Endothelial cell (in vitro differentiated cells): ENCODE measurements around the gene PTTG1. TPM values are rescaled to one million over a fixed set of nuclear protein-coding genes. Genes with fewer than 3 reads are reported as not detected.
A peak's percentile ranks its signal among the peaks of the same experiment; 100 is the strongest.

Experiments
- DNase-seq: peaks from one replicate; pipeline ENCODE4 v3.0.0; 2021; ENCODE audit warnings: low spot score
- H3K27ac Mint-ChIP-seq: one replicate; pipeline ENCODE4 v1.8.0; 2021; ENCODE audit warnings: mixed read lengths, inconsistent platforms; ENCODE audit not compliant: unreplicated experiment
- H3K27me3 Mint-ChIP-seq: one replicate; pipeline ENCODE4 v1.8.0; 2021; ENCODE audit warnings: mild to moderate bottlenecking, moderate library complexity, mixed read lengths, inconsistent platforms; ENCODE audit not compliant: unreplicated experiment
- H3K36me3 Mint-ChIP-seq: one replicate; pipeline ENCODE4 v1.8.0; 2021; ENCODE audit warnings: mild to moderate bottlenecking, low read depth, mixed read lengths, inconsistent platforms; ENCODE audit not compliant: unreplicated experiment
- H3K4me1 Mint-ChIP-seq: one replicate; pipeline ENCODE4 v1.8.0; 2021; ENCODE audit warnings: mild to moderate bottlenecking, mixed read lengths, inconsistent platforms; ENCODE audit not compliant: unreplicated experiment
- H3K4me3 Mint-ChIP-seq: one replicate; pipeline ENCODE4 v1.8.0; 2021; ENCODE audit warnings: mild to moderate bottlenecking, mixed read lengths, inconsistent platforms; ENCODE audit not compliant: unreplicated experiment
- H3K9me3 Mint-ChIP-seq: one replicate; pipeline ENCODE4 v1.8.0; 2021; ENCODE audit warnings: mixed read lengths, inconsistent platforms; ENCODE audit not compliant: unreplicated experiment
- CTCF ChIP-seq: fragments of 200-600 bp; sonication (generic); IDR thresholded peaks from one replicate; pipeline ENCODE4 v1.5.0; 2021; ENCODE audit warnings: antibody characterized with exemption; ENCODE audit not compliant: unreplicated experiment
- total RNA-seq: library from RNA; stranded (reverse); fragmentation: NEBNext Ultra II Directional; extraction: Animal tissue kit (Norgen Biotek cat#: 25700); gene quantifications from one replicate; pipeline ENCODE4 v1.2.1, GENCODE V29; 2021; ENCODE audit not compliant: unreplicated experiment

PTTG1 gene
- total RNA-seq, 1 donor from 2014 or later, result 25.1 TPM

GRCh38 chr5:160438316-160439204 is 16.9 kb downstream of the PTTG1 start:
- no peak for TF ChIP-seq CTCF
- Mint-ChIP-seq H3K4me3 (peak overlapping the region; percentile 62), H3K27me3 (peaks cover 7% of the 10 kb centered on the region), H3K9me3 (no peaks in the 10 kb centered on the region), H3K36me3 (peaks cover 4% of the 10 kb centered on the region), H3K27ac (no peak overlapping the region), H3K4me1 (peaks cover 17% of the 10 kb centered on the region)
- peak; percentile 60 for DNase-seq

- Mint-ChIP-seq H3K36me3 (peaks cover 3% of the 10 kb centered on the region), H3K4me3 (no peak overlapping the region), H3K4me1 (peaks cover 17% of the 10 kb centered on the region), H3K27me3 (peaks cover 7% of the 10 kb centered on the region), H3K9me3 (no peaks in the 10 kb centered on the region), H3K27ac (peak overlapping the region; percentile 68)
- TF ChIP-seq CTCF, result peak; percentile 97
- DNase-seq, result peak; percentile 94
Measured at GRCh38 chr5:160439205-160439600, 17.5 kb downstream of the PTTG1 start.

- Mint-ChIP-seq H3K4me3 (no peak overlapping the region), H3K9me3 (no peaks in the 10 kb centered on the region), H3K27ac (no peak overlapping the region), H3K27me3 (peaks cover 3% of the 10 kb centered on the region), H3K36me3 (no peaks in the 10 kb centered on the region), H3K4me1 (peaks cover 17% of the 10 kb centered on the region)
- DNase-seq, result no peak
- no peak for TF ChIP-seq CTCF
Measured at GRCh38 chr5:160441311-160441781, 19.7 kb downstream of the PTTG1 start.

- Mint-ChIP-seq H3K4me3 (no peak overlapping the region), H3K36me3 (no peaks in the 10 kb centered on the region), H3K4me1 (peaks cover 10% of the 10 kb centered on the region), H3K27me3 (peaks cover 3% of the 10 kb centered on the region), H3K27ac (no peak overlapping the region), H3K9me3 (no peaks in the 10 kb centered on the region)
- no peak for TF ChIP-seq CTCF
- DNase-seq, result no peak
Measured at GRCh38 chr5:160442824-160443431, 21.3 kb downstream of the PTTG1 start.

- no peak for TF ChIP-seq CTCF
- Mint-ChIP-seq H3K4me1 (no peaks in the 10 kb centered on the region), H3K36me3 (no peaks in the 10 kb centered on the region), H3K9me3 (no peaks in the 10 kb centered on the region), H3K27me3 (peaks cover 1% of the 10 kb centered on the region), H3K4me3 (no peak overlapping the region), H3K27ac (no peak overlapping the region)
- no peak for DNase-seq
Measured at GRCh38 chr5:160444407-160444806, 22.8 kb downstream of the PTTG1 start.
